Peyer's patch (tissue), 4 donors: ENCODE results near the gene INTU. TPM values are rescaled to one million over a fixed set of nuclear protein-coding genes. Genes with fewer than 3 reads are reported as not detected.

Source experiments
- DNase-seq, 3 donors: peaks; one replicate each; pipeline ENCODE4 v3.0.0-alpha.2; 2017 to 2019
- H3K27ac ChIP-seq, 4 donors: fragments of 200-600 bp; sonication (generic); one replicate each; pipeline ENCODE4 v1.5.1; 2016 to 2019
- H3K27me3 ChIP-seq, 2 donors: fragments of 200-600 bp; sonication (generic); one replicate each; pipeline ENCODE4 v1.5.1; 2019
- H3K36me3 ChIP-seq, 3 donors: fragments of 200-600 bp; sonication (generic); one replicate each; pipeline ENCODE4 v1.5.1; 2016 to 2019
- H3K4me1 ChIP-seq, 4 donors: fragments of 200-600 bp; sonication (generic); one replicate each; pipeline ENCODE4 v1.5.1; 2016 to 2019
- H3K4me3 ChIP-seq, 4 donors: fragments of 200-600 bp; sonication (generic); 1 replicate in 3 of 4; 2 replicates in 1 of 4; pipeline ENCODE4 v1.5.1; 2016 to 2019; ENCODE audit warnings: mild to moderate bottlenecking in 1 of 4
- H3K9me3 ChIP-seq, 4 donors: fragments of 200-600 bp; sonication (generic); one replicate each; pipeline ENCODE4 v1.5.1; 2016 to 2019; ENCODE audit warnings: mild to moderate bottlenecking in 1 of 4
- CTCF ChIP-seq, 6 experiments: fragments of 450-650 bp in 4 of 6; fragments of 200-600 bp in 2 of 6; sonication (generic) in 1 of 6; IDR thresholded peaks; one replicate each; pipeline ENCODE4 v1.5.1; 2017 to 2019; ENCODE audit warnings: antibody characterized with exemption in 6 of 6, mild to moderate bottlenecking in 3 of 6, moderate library complexity in 1 of 6
- POLR2A ChIP-seq, 2 donors: fragments of 450-650 bp; IDR thresholded peaks; one replicate each; pipeline ENCODE4 v1.5.1; 2017; ENCODE audit warnings: antibody characterized with exemption in 2 of 2, mild to moderate bottlenecking in 2 of 2, moderate library complexity in 2 of 2
- total RNA-seq, 4 donors: library from RNA; depleted of rRNA; stranded (reverse); fragments of >200 nt; gene quantifications; one replicate each; pipeline ENCODE4 v1.1.0, GENCODE V29; 2016

The INTU gene
- total RNA-seq, 4 donors from 2014 or later, result 1.6 to 14.9 (median 2.3) TPM

GRCh38 chr4:127667772-127668171, 35.0 kb downstream of the INTU start:
- H3K27ac ChIP-seq, result no peak overlapping the region
- H3K9me3 ChIP-seq, result no peaks in the 10 kb centered on the region
- TF ChIP-seq POLR2A (IDR thresholded peaks at IDR 0.05) (no peak), CTCF (IDR thresholded peaks at IDR 0.05) (no peak)
- no peaks in the 10 kb centered on the region for H3K4me1 ChIP-seq
- H3K4me3 ChIP-seq, result no peak overlapping the region
- DNase-seq, result no peak
- H3K27me3 ChIP-seq, result no peaks in the 10 kb centered on the region
- H3K36me3 ChIP-seq, result no peaks in the 10 kb centered on the region

GRCh38 chr4:127668770-127669169, 36.0 kb downstream of the INTU start:
- Histone ChIP-seq H3K36me3 (no peaks in the 10 kb centered on the region), H3K27ac (no peak overlapping the region), H3K4me3 (no peak overlapping the region), H3K9me3 (no peaks in the 10 kb centered on the region), H3K4me1 (no peaks in the 10 kb centered on the region), H3K27me3 (no peaks in the 10 kb centered on the region)
- no peak for DNase-seq
- TF ChIP-seq POLR2A (IDR thresholded peaks at IDR 0.05), result no peak
- TF ChIP-seq CTCF (IDR thresholded peaks at IDR 0.05), result no peak

GRCh38 chr4:127669691-127670090, 36.9 kb downstream of the INTU start:
- TF ChIP-seq POLR2A (IDR thresholded peaks at IDR 0.05) (no peak), CTCF (IDR thresholded peaks at IDR 0.05) (no peak)
- no peaks in the 10 kb centered on the region for H3K36me3 ChIP-seq
- H3K9me3 ChIP-seq, result no peaks in the 10 kb centered on the region
- no peak for DNase-seq
- H3K27ac ChIP-seq, result no peak overlapping the region
- no peaks in the 10 kb centered on the region for H3K27me3 ChIP-seq
- no peaks in the 10 kb centered on the region for H3K4me1 ChIP-seq
- no peak overlapping the region for H3K4me3 ChIP-seq

- Histone ChIP-seq H3K36me3 (no peaks in the 10 kb centered on the region), H3K9me3 (no peaks in the 10 kb centered on the region), H3K4me3 (no peak overlapping the region), H3K27ac (no peak overlapping the region), H3K27me3 (no peaks in the 10 kb centered on the region), H3K4me1 (no peaks in the 10 kb centered on the region)
- TF ChIP-seq POLR2A (IDR thresholded peaks at IDR 0.05) (no peak), CTCF (IDR thresholded peaks at IDR 0.05) (no peak)
- DNase-seq, result no peak
These were observed 39.4 kb downstream of the INTU start for GRCh38 chr4:127672111-127672510.

GRCh38 chr4:127685292-127685691, 52.5 kb downstream of the INTU start:
- H3K9me3 ChIP-seq, result no peaks in the 10 kb centered on the region
- DNase-seq, result no peak
- H3K36me3 ChIP-seq, result no peaks in the 10 kb centered on the region
- no peaks in the 10 kb centered on the region for H3K4me1 ChIP-seq
- H3K27me3 ChIP-seq, result no peaks in the 10 kb centered on the region
- H3K4me3 ChIP-seq, result no peak overlapping the region
- no peak overlapping the region for H3K27ac ChIP-seq
- TF ChIP-seq CTCF (IDR thresholded peaks at IDR 0.05) (no peak), POLR2A (IDR thresholded peaks at IDR 0.05) (no peak)

- TF ChIP-seq POLR2A (IDR thresholded peaks at IDR 0.05), result no peak
- Histone ChIP-seq H3K27me3 (no peaks in the 10 kb centered on the region), H3K27ac (no peak overlapping the region), H3K4me3 (no peak overlapping the region), H3K36me3 (no peaks in the 10 kb centered on the region), H3K9me3 (no peaks in the 10 kb centered on the region), H3K4me1 (no peaks in the 10 kb centered on the region)
- no peak for DNase-seq
These were observed 53.9 kb downstream of the INTU start for GRCh38 chr4:127686658-127687057.
